HuH-7 (cell line): ENCODE data around the gene NELL1.

Experiments used
- DNase-seq: peaks from one replicate; pipeline ENCODE4 v3.0.0; 2011; ENCODE audit warnings: low spot score

Gene NELL1

GRCh38 chr11:21564833-21565682, 895.7 kb downstream of the NELL1 start:
- DNase-seq = no peak

GRCh38 chr11:21566521-21567117, 897.2 kb downstream of the NELL1 start:
- no peak for DNase-seq

- no peak for DNase-seq
These were observed 898.4 kb downstream of the NELL1 start for GRCh38 chr11:21567645-21568290.

- no peak for DNase-seq
These were observed 902.8 kb downstream of the NELL1 start for GRCh38 chr11:21572210-21572609.

GRCh38 chr11:21582791-21583190, 913.4 kb downstream of the NELL1 start:
- no peak for DNase-seq

- DNase-seq = no peak
These were observed 919.4 kb downstream of the NELL1 start for GRCh38 chr11:21588754-21589153.

- DNase-seq = no peak
These were observed 933.3 kb downstream of the NELL1 start for GRCh38 chr11:21602699-21603098.

- no peak for DNase-seq
These were observed 934.5 kb downstream of the NELL1 start for GRCh38 chr11:21603886-21604285.

- DNase-seq = no peak
These were observed 935.2 kb downstream of the NELL1 start for GRCh38 chr11:21604564-21604963.

GRCh38 chr11:21612326-21612725, 942.9 kb downstream of the NELL1 start:
- no peak for DNase-seq

GRCh38 chr11:21614961-21615360, 945.6 kb downstream of the NELL1 start:
- no peak for DNase-seq

- no peak for DNase-seq
These were observed 946.6 kb downstream of the NELL1 start for GRCh38 chr11:21615955-21616371.

- no peak for DNase-seq
These were observed 953.2 kb downstream of the NELL1 start for GRCh38 chr11:21622566-21622965.

- no peak for DNase-seq
These were observed 953.6 kb downstream of the NELL1 start for GRCh38 chr11:21622995-21623394.
